HL-60 (cell line): Measurements from ENCODE around the gene SH3RF1.

Source experiments
- DNase-seq, 2 experiments: peaks; one replicate each; pipeline ENCODE4 v3.0.0-alpha.2; 2010 to 2020; ENCODE audit warnings: low read depth in 1 of 2, low spot score in 1 of 2
- H3K27ac ChIP-seq: fragments of 250-450 bp; sonication (Bioruptor Pico); replicated peaks from 2 replicates; pipeline ENCODE4 v1.5.1; 2020; ENCODE audit warnings: mild to moderate bottlenecking, moderate library complexity
- H3K27me3 ChIP-seq: fragments of 250-450 bp; sonication (Bioruptor Pico); 2 replicates; pipeline ENCODE4 v1.5.1; 2021; ENCODE audit warnings: mild to moderate bottlenecking, moderate library complexity; ENCODE audit not compliant: insufficient read depth, poor library complexity, severe bottlenecking
- H3K4me3 ChIP-seq: replicated peaks from 2 replicates; pipeline ENCODE4 v1.5.1; 2011; ENCODE audit warnings: mild to moderate bottlenecking, control low read depth, low read length; ENCODE audit not compliant: insufficient read depth
- CTCF ChIP-seq: IDR thresholded peaks from one replicate; pipeline ENCODE4 v1.5.1; 2011; ENCODE audit warnings: low read length, control low read depth, inconsistent platforms; ENCODE audit not compliant: insufficient read depth
- GABPA ChIP-seq: IDR thresholded peaks from 2 replicates; pipeline ENCODE4 v1.6.1; 2012; ENCODE audit warnings: low read depth
- POLR2AphosphoS5 ChIP-seq: IDR thresholded peaks from 2 replicates; pipeline ENCODE4 v1.6.1; 2012; ENCODE audit warnings: low read depth
- REST ChIP-seq: IDR thresholded peaks from 2 replicates; pipeline ENCODE4 v1.6.1; 2012; ENCODE audit warnings: low read depth; ENCODE audit not compliant: insufficient replicate concordance
- SPI1 ChIP-seq: IDR thresholded peaks from 2 replicates; pipeline ENCODE4 v1.6.1; 2012; ENCODE audit warnings: low read depth, mild to moderate bottlenecking, borderline replicate concordance

Gene SH3RF1

GRCh38 chr4:169100670-169101101 is 170.1 kb downstream of the SH3RF1 start:
- no peak overlapping the region for H3K27ac ChIP-seq

DNA sequence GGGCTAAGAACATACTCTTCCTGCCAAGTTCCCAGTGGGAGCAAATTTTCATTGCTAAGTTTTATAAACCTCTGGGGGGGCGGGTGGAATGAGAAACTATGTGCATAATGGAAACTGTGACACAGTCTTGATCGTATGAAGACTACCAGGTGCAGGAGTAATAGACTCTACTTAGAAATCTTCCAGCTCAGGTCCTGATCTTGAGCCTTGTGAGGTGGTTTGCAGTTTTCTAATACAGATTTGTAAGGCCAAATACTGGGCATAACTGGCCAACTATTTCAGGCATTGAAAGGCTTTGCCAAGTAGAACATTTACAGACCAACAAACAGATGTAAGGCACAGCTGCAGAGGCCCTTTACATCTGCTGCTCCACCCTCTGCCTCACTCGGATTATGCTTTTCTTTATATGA is 171.0 kb downstream of the SH3RF1 start:
- no peaks in the 10 kb centered on the region for H3K27me3 ChIP-seq
- no peak overlapping the region for H3K27ac ChIP-seq
- TF ChIP-seq SPI1 (no peak), REST (no peak), GABPA (no peak), POLR2AphosphoS5 (no peak), CTCF (no peak)
- DNase-seq = no peak
- H3K4me3 ChIP-seq = no peak overlapping the region

More at GRCh38 chr4:169100670-169101101, 170.1 kb downstream of the SH3RF1 start:
- TF ChIP-seq REST (no peak), CTCF (no peak), POLR2AphosphoS5 (no peak), SPI1 (no peak), GABPA (no peak)
- no peaks in the 10 kb centered on the region for H3K27me3 ChIP-seq
- DNase-seq = no peak
- no peak overlapping the region for H3K4me3 ChIP-seq

GRCh38 chr4:169098969-169099690 is 171.6 kb downstream of the SH3RF1 start:
- Histone ChIP-seq H3K27ac (no peak overlapping the region; the same call in 1 of the 2 replicates), H3K4me3 (no peak overlapping the region), H3K27me3 (no peaks in the 10 kb centered on the region)
- no peak for DNase-seq
- TF ChIP-seq POLR2AphosphoS5 = no peak
- TF ChIP-seq REST = no peak
- TF ChIP-seq CTCF = no peak
- TF ChIP-seq GABPA = no peak
- no peak for TF ChIP-seq SPI1
